Astrocyte of the hippocampus (primary cell): Measurements from ENCODE around the gene ARHGEF4.
"Not testable (repeated sequence)": the region's sequence is repeated elsewhere in the genome, so short reads cannot be mapped to it uniquely, and the experiment has no call there.

Source experiments
- DNase-seq: peaks from one replicate; pipeline ENCODE4 v3.0.0; 2011; ENCODE audit warnings: low read depth, low spot score

ARHGEF4 gene

GRCh38 chr2:130966149-130966774 lies 129.5 kb downstream of the ARHGEF4 start:
- no peak for DNase-seq

- DNase-seq: peak; percentile 25
Measured at GRCh38 chr2:130966775-130967490, 130.2 kb downstream of the ARHGEF4 start.

- peak; percentile 77 for DNase-seq
Measured at GRCh38 chr2:130972410-130972809, 135.7 kb downstream of the ARHGEF4 start.

GRCh38 chr2:130975729-130976128 lies 139.0 kb downstream of the ARHGEF4 start:
- DNase-seq: no peak

- DNase-seq: no peak
Measured at GRCh38 chr2:130976591-130977237, 140.0 kb downstream of the ARHGEF4 start.

- no peak for DNase-seq
Measured at GRCh38 chr2:130977461-130978050, 140.8 kb downstream of the ARHGEF4 start.

GRCh38 chr2:130981667-130982066 lies 145.0 kb downstream of the ARHGEF4 start:
- no peak for DNase-seq

- DNase-seq: no peak
Measured at GRCh38 chr2:130985206-130985780, 148.6 kb downstream of the ARHGEF4 start.

GRCh38 chr2:130985831-130986649 lies 149.3 kb downstream of the ARHGEF4 start:
- DNase-seq: no peak

- DNase-seq: no peak
Measured at GRCh38 chr2:130986890-130987493, 150.3 kb downstream of the ARHGEF4 start.

GRCh38 chr2:130987519-130988425 lies 151.1 kb downstream of the ARHGEF4 start:
- DNase-seq: no peak

GRCh38 chr2:130991446-130991845 lies 154.7 kb downstream of the ARHGEF4 start:
- not testable (repeated sequence) for DNase-seq

GRCh38 chr2:130992003-130992402 lies 155.3 kb downstream of the ARHGEF4 start:
- DNase-seq: not testable (repeated sequence)

- DNase-seq: no peak
Measured at GRCh38 chr2:130996691-130997090, 160.0 kb downstream of the ARHGEF4 start.

GRCh38 chr2:130997198-130997597 lies 160.5 kb downstream of the ARHGEF4 start:
- no peak for DNase-seq

- DNase-seq: no peak
Measured at GRCh38 chr2:130998561-130998960, 161.8 kb downstream of the ARHGEF4 start.

GRCh38 chr2:131004446-131005209 lies 167.9 kb downstream of the ARHGEF4 start:
- DNase-seq: no peak

GRCh38 chr2:131005216-131005935 lies 168.7 kb downstream of the ARHGEF4 start:
- DNase-seq: no peak
